Upper lobe of right lung (tissue), 1 donor: ENCODE measurements around the gene INPP5A. TPM values are rescaled to one million over a fixed set of nuclear protein-coding genes. Genes with fewer than 3 reads are reported as not detected.

ENCODE experiments used
- ATAC-seq: fragments of 200-7000 bp; cut with Tn5 transposase; one replicate; pipeline ENCODE4 v1.9.1; 2020; ENCODE audit warnings: mild to moderate bottlenecking, moderate library complexity
- DNase-seq: peaks from one replicate; pipeline ENCODE4 v3.0.0-alpha.2; 2020
- H3K27ac ChIP-seq: fragments of 200-600 bp; one replicate; pipeline ENCODE4 v1.8.0; 2022
- H3K27me3 ChIP-seq: fragments of 200-600 bp; one replicate; pipeline ENCODE4 v1.8.0; 2022; ENCODE audit warnings: mild to moderate bottlenecking
- H3K36me3 ChIP-seq: fragments of 200-600 bp; one replicate; pipeline ENCODE4 v1.8.0; 2022
- H3K4me1 ChIP-seq: fragments of 200-600 bp; one replicate; pipeline ENCODE4 v1.8.0; 2022
- H3K4me3 ChIP-seq: fragments of 200-600 bp; one replicate; pipeline ENCODE4 v1.8.0; 2022; ENCODE audit warnings: mild to moderate bottlenecking
- H3K9me3 ChIP-seq: fragments of 200-600 bp; one replicate; pipeline ENCODE4 v1.8.0; 2022
- intact Hi-C: fragments of 100-400 bp; cut with DNase I; formaldehyde crosslinking; loops from one replicate; pipeline ENCODE4 v1.11.0; 2022
- total RNA-seq: library from RNA; stranded (reverse); fragmentation: NEBNext Ultra II Directional; extraction: Animal tissue kit (Norgen Biotek cat#: 25700); gene quantifications from one replicate; pipeline ENCODE4 v1.2.1, GENCODE V29; 2021
- TF ChIP-seq, protein P1 (sequence below): fragments of 200-600 bp; IDR thresholded peaks from one replicate; pipeline ENCODE4 v1.8.0; 2022; ENCODE audit warnings: antibody characterized with exemption
- donor health status: DM: no; HTN: yes; CAD: no; lungs with severe emphysema.

The INPP5A gene
- total RNA-seq, 1 donor from 2014 or later = 38.3 TPM

DNA sequence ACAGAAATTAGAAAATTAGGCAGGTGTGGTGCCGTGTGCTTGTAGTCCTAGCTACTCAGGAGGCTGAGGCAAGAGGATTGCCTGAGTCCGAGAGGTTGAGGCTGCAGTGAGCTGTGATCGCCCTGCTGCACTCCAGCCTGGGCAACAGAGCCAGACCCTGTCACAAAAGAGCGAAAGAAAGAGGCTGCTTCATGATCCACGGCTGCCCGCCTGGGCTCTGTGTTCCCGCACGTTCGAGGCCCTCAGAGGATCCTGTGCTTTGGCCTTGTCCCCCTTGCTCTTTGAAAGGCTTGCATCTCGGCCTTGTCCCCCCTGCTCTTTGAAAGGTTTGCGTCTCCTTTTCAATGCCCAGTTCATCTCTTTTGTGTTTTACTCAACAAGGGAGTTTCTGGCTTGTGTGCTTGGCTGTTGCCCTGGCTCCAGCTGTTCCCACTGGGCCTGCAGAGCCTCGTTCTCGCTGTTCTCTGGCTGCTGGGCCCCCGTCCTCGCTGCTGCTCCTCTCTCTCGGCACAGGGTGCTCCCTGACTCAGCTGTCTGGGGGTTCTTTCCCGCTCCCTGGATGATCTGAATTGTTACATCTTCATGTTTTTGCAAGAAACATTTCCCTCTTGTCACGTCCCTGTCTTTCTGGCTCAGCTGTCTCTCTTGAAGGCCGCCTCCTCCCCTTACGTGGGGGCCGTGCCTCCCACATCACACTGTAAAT is 45.1 kb upstream of the INPP5A start:
- no peaks in the 10 kb centered on the region for H3K27me3 ChIP-seq
- H3K9me3 ChIP-seq = no peaks in the 10 kb centered on the region
- peak; percentile 20 for ATAC-seq
- TF ChIP-seq, protein P1, sequence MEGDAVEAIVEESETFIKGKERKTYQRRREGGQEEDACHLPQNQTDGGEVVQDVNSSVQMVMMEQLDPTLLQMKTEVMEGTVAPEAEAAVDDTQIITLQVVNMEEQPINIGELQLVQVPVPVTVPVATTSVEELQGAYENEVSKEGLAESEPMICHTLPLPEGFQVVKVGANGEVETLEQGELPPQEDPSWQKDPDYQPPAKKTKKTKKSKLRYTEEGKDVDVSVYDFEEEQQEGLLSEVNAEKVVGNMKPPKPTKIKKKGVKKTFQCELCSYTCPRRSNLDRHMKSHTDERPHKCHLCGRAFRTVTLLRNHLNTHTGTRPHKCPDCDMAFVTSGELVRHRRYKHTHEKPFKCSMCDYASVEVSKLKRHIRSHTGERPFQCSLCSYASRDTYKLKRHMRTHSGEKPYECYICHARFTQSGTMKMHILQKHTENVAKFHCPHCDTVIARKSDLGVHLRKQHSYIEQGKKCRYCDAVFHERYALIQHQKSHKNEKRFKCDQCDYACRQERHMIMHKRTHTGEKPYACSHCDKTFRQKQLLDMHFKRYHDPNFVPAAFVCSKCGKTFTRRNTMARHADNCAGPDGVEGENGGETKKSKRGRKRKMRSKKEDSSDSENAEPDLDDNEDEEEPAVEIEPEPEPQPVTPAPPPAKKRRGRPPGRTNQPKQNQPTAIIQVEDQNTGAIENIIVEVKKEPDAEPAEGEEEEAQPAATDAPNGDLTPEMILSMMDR = no peak
- intact Hi-C loops = no loop called here
- H3K36me3 ChIP-seq = no peaks in the 10 kb centered on the region
- H3K4me3 ChIP-seq = no peak overlapping the region
- DNase-seq = peak; percentile 67
- peaks cover 16% of the 10 kb centered on the region for H3K4me1 ChIP-seq
- peak overlapping the region; percentile 44 for H3K27ac ChIP-seq

- Histone ChIP-seq H3K36me3 (no peaks in the 10 kb centered on the region), H3K27me3 (no peaks in the 10 kb centered on the region), H3K4me3 (no peak overlapping the region), H3K27ac (no peak overlapping the region), H3K9me3 (no peaks in the 10 kb centered on the region), H3K4me1 (peaks cover 16% of the 10 kb centered on the region)
- DNase-seq = peak; percentile 55
- intact Hi-C loops = no loop called here
- ATAC-seq = peak; percentile 32
- TF ChIP-seq, protein P1 = no peak
Observed at GRCh38 chr10:132493246-132493755, 44.3 kb upstream of the INPP5A start.

- peak; percentile 52 for DNase-seq
- Histone ChIP-seq H3K9me3 (no peaks in the 10 kb centered on the region), H3K27ac (no peak overlapping the region), H3K27me3 (no peaks in the 10 kb centered on the region), H3K4me3 (no peak overlapping the region), H3K36me3 (no peaks in the 10 kb centered on the region), H3K4me1 (peaks cover 16% of the 10 kb centered on the region)
- intact Hi-C loops = no loop called here
- peak; percentile 6 for ATAC-seq
- TF ChIP-seq, protein P1 = no peak
Observed at GRCh38 chr10:132493756-132494290, 43.8 kb upstream of the INPP5A start.

DNA sequence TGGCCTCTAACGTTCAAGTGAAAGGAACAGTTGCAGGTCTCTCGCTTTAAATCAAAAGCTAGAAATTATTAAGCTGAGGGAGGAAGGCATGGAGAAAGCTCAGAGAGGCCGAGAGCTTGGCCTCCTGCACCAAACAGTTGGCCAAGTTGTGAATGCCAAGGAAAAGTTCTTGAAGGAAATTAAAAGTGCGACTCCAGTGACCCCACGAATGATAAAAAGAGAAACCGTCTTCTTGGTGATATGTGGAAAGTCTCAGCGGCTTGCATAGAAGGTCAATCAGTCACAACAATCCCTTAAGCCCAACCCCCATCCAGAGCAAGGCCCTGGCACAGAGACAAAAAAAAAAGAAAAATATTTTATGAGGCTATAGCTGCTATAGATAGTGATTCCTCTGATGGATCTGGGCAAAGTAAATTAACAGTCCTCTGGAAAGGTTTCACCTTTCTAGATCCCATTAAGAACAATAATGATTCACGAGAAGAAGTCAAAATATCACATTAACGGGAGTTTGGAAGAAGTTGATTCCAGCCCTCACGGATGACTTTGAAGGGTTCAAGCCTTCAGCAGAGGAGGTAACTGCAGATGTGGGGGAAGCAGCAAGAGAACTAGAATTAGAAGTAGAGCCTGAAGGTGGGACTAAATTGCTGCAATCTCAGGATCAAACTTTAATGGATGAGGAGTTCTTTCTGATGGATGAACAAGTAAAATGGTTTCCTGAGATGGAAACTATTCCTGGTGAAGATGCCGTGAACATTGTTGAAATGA is 42.5 kb upstream of the INPP5A start:
- no peaks in the 10 kb centered on the region for H3K36me3 ChIP-seq
- no peak overlapping the region for H3K27ac ChIP-seq
- intact Hi-C loops = no loop called here
- H3K9me3 ChIP-seq = no peaks in the 10 kb centered on the region
- DNase-seq (no peak), ATAC-seq (no peak)
- TF ChIP-seq, protein P1 = no peak
- H3K4me1 ChIP-seq = peaks cover 16% of the 10 kb centered on the region
- H3K27me3 ChIP-seq = no peaks in the 10 kb centered on the region
- no peak overlapping the region for H3K4me3 ChIP-seq

- intact Hi-C loops = no loop called here
- no peaks in the 10 kb centered on the region for H3K27me3 ChIP-seq
- H3K4me1 ChIP-seq = peaks cover 16% of the 10 kb centered on the region
- DNase-seq (no peak), ATAC-seq (no peak)
- no peaks in the 10 kb centered on the region for H3K9me3 ChIP-seq
- no peak overlapping the region for H3K27ac ChIP-seq
- H3K4me3 ChIP-seq = no peak overlapping the region
- TF ChIP-seq, protein P1 = no peak
- H3K36me3 ChIP-seq = no peaks in the 10 kb centered on the region
Observed at GRCh38 chr10:132496360-132497062, 41.1 kb upstream of the INPP5A start.
